Stimulated activated CD8-positive, alpha-beta memory T cell treated with anti-CD3 and anti-CD28 coated beads, Interleukin-4, amount 100 ng/mL, for 48 hours (primary cell): ENCODE measurements around the gene SEC63.

Experiments used
- DNase-seq: peaks from one replicate; pipeline ENCODE4 v3.0.0-alpha.2; 2020

The SEC63 gene

GRCh38 chr6:107853230-107853629 is 104.8 kb downstream of the SEC63 start:
- DNase-seq = no peak

GRCh38 chr6:107849325-107849724 is 108.7 kb downstream of the SEC63 start:
- DNase-seq = no peak

GRCh38 chr6:107847844-107848802 is 109.9 kb downstream of the SEC63 start:
- DNase-seq = peak; percentile 92

GRCh38 chr6:107846262-107846795 is 111.7 kb downstream of the SEC63 start:
- DNase-seq = no peak

GRCh38 chr6:107845777-107846176 is 112.2 kb downstream of the SEC63 start:
- no peak for DNase-seq

- DNase-seq = no peak
Observed at GRCh38 chr6:107843400-107843799, 114.6 kb downstream of the SEC63 start.

- DNase-seq = no peak
Observed at GRCh38 chr6:107841275-107841670, 116.7 kb downstream of the SEC63 start.

- no peak for DNase-seq
Observed at GRCh38 chr6:107840636-107841274, 117.3 kb downstream of the SEC63 start.

GRCh38 chr6:107833136-107833535 is 124.9 kb downstream of the SEC63 start:
- no peak for DNase-seq

- no peak for DNase-seq
Observed at GRCh38 chr6:107832151-107833056, 125.6 kb downstream of the SEC63 start.

- no peak for DNase-seq
Observed at GRCh38 chr6:107830060-107830459, 127.9 kb downstream of the SEC63 start.

GRCh38 chr6:107827541-107827940 is 130.5 kb downstream of the SEC63 start:
- DNase-seq = no peak

GRCh38 chr6:107823047-107823557 is 134.9 kb downstream of the SEC63 start:
- DNase-seq = peak; percentile 68

GRCh38 chr6:107822176-107823046 is 135.6 kb downstream of the SEC63 start:
- DNase-seq = peak; percentile 53

GRCh38 chr6:107821591-107821990 is 136.4 kb downstream of the SEC63 start:
- DNase-seq = no peak

- DNase-seq = peak; percentile 54
Observed at GRCh38 chr6:107820338-107821261, 137.4 kb downstream of the SEC63 start.

- peak; percentile 49 for DNase-seq
Observed at GRCh38 chr6:107819964-107820337, 138.1 kb downstream of the SEC63 start.

GRCh38 chr6:107819217-107819616 is 138.8 kb downstream of the SEC63 start:
- no peak for DNase-seq

GRCh38 chr6:107818272-107818671 is 139.7 kb downstream of the SEC63 start:
- no peak for DNase-seq

- DNase-seq = no peak
Observed at GRCh38 chr6:107817784-107818183, 140.2 kb downstream of the SEC63 start.
